GM18861 (cell line): ENCODE data around the gene GOSR2.
A peak's percentile ranks its signal among the peaks of the same experiment; 100 is the strongest.

Experiments
- ATAC-seq: cut with Tn5 transposase; IDR thresholded peaks from one replicate; pipeline ENCODE4 v1.9.1; 2021; ENCODE audit not compliant: unreplicated experiment

GOSR2 gene

GRCh38 chr17:46922804-46923635 is at the start of gene GOSR2:
Gene GOSR2 (plus strand): TSS chr17:46923160. CDS start chr17:46923193, 33 bp downstream.
- peak; percentile 66 for ATAC-seq

DNA sequence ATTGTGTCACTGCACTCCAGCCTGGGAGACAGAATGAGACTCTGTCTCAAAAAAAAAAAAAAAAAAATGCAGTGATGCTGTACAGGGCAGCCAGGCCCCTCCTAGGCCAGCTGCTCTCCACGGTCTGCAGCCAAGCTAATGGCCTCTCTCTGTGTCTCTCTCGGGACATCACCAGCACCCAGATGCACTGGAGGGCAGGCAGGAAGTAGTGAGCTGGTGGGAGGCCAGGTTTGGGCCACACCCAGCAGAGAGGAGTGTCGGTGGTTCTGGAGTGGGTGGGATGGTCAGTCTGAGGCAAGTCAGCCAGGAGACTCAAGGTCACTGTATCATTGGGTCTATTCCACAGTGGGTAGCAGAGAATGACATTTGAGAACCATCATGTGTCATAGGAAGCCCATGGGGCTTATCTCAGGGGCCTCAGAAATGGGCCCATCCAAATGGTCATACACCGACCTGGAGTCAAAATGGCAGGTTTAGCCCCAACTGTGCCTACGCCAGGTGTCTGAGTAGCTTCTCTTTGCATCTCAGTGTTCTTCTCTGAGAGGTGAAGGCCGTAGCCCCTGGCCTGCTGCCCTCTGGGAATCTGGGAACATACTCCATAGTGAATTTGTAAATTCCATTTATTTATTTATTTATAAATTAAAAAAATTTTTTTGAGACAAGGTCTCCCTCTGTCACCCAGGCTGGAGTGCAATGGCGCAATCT is 48.9 kb upstream of the GOSR2 start:
- ATAC-seq = no peak

DNA sequence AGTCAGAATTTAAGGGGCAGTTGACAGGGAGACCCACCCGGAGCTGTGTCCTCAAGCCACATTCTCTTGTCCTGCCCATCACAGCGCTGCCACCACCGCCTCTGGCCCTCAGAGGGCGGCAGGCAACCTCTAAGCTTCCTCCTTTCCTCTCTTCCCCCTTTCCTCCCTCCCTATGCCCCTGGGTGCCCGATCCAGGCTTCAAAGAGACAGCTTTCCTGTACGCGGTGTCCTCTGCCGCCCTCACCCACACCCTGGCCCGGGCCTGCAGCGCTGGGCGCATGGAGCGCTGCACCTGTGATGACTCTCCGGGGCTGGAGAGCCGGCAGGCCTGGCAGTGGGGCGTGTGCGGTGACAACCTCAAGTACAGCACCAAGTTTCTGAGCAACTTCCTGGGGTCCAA is 48.1 kb upstream of the GOSR2 start:
- no peak for ATAC-seq

GRCh38 chr17:46875849-46876352 is 47.1 kb upstream of the GOSR2 start:
- ATAC-seq = no peak

- no peak for ATAC-seq
Measured at GRCh38 chr17:46876353-46876887, 46.5 kb upstream of the GOSR2 start.

GRCh38 chr17:46876926-46877325 is 46.0 kb upstream of the GOSR2 start:
- no peak for ATAC-seq

GRCh38 chr17:46877466-46877865 is 45.5 kb upstream of the GOSR2 start:
- ATAC-seq = no peak

DNA sequence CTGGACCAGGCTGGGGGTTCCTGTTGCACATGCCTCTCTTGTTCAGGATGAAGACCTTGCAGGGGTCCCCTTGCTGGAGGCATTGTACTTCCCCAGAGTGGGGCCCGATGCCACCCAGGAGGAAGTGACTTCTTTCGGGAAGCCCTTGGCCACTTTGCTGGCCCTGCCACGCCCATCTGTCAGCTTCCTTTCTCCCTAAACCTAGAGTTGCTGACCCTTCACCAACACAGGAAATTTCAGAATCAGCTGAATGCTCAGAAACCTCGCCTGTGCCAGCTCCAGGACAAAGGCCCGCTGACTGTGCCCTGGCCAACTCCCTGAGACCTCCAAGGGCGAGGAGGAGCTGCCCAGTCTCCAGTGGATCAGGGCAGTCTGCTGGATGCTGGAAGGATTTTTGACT is 44.9 kb upstream of the GOSR2 start:
- no peak for ATAC-seq

DNA sequence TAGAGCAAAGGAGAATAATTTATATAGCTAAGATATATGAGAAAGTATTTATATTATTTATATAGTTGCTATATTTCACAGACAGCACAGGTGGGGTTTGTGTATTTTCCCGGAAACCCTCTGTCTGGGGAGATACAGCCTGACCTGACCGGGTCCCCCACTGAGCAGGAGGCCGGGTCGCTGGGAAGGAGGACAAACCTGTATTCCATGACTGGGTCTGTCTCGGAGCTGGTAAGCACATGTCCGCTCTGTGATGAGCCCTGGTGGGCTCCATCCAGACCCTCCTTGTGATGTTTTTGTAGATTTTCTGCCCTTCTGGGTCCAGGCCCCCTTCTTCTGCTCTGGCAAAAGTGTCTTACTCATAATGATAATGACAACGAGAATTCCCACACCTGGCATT is 43.9 kb upstream of the GOSR2 start:
- no peak for ATAC-seq

DNA sequence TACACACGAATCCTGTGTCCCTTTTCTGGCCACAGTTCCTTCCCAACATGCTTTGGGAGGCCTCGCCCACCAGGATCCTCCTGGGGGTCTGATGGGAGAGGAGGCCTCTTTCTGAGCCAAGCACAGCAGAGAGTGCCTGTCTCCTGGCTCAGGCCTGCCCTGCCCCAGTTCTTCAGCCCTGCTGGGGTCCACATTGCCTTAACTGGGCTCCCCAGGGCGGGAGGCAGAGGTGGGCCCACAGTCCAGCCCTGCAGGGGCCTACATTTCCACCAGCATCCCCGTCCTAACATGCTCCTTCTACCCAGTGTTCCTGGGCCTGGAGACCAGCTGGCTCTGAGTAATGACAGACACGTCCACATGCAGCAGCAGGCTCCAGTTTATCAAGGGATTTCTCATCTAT is 41.9 kb upstream of the GOSR2 start:
- no peak for ATAC-seq

GRCh38 chr17:46882666-46883065 is 40.3 kb upstream of the GOSR2 start:
- no peak for ATAC-seq

- no peak for ATAC-seq
Measured at GRCh38 chr17:46883871-46884520, 39.0 kb upstream of the GOSR2 start.

- no peak for ATAC-seq
Measured at GRCh38 chr17:46884552-46884951, 38.4 kb upstream of the GOSR2 start.

- no peak for ATAC-seq
Measured at GRCh38 chr17:46885415-46886309, 37.3 kb upstream of the GOSR2 start.

- ATAC-seq = no peak
Measured at GRCh38 chr17:46886310-46886663, 36.7 kb upstream of the GOSR2 start.

- ATAC-seq = no peak
Measured at GRCh38 chr17:46887717-46888116, 35.2 kb upstream of the GOSR2 start.

GRCh38 chr17:46888727-46889126 is 34.2 kb upstream of the GOSR2 start:
- no peak for ATAC-seq

GRCh38 chr17:46889519-46889918 is 33.4 kb upstream of the GOSR2 start:
- ATAC-seq = no peak

- ATAC-seq = no peak
Measured at GRCh38 chr17:46889992-46890564, 32.9 kb upstream of the GOSR2 start.

DNA sequence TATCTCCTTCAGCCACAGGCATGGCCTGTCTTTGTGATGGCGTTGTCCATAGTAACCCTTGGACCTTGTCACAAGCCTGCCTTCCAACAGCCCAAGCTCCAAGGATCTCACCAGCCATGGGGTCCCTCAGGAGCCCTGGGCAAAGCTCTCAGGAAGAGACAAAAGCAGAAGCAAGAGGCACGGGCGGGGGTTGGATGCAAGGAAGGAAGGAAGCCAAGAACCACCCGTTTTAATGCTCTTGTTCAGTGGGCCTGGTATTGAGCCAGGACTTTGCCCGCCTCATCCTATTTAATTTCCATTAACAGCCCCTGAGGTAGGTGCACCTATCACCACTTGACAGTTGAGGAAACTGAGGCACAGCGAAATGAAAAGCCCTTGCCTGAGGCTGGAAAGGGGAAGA is 32.3 kb upstream of the GOSR2 start:
- ATAC-seq = no peak
